GM19043 (cell line): ENCODE data around the gene SGK2.
"Not testable (repeated sequence)": the region's sequence is repeated elsewhere in the genome, so short reads cannot be mapped to it uniquely, and the experiment has no call there.

Experiments
- ATAC-seq: cut with Tn5 transposase; IDR thresholded peaks from one replicate; pipeline ENCODE4 v1.9.1; 2021; ENCODE audit warnings: low read depth; ENCODE audit not compliant: unreplicated experiment

The SGK2 gene

DNA sequence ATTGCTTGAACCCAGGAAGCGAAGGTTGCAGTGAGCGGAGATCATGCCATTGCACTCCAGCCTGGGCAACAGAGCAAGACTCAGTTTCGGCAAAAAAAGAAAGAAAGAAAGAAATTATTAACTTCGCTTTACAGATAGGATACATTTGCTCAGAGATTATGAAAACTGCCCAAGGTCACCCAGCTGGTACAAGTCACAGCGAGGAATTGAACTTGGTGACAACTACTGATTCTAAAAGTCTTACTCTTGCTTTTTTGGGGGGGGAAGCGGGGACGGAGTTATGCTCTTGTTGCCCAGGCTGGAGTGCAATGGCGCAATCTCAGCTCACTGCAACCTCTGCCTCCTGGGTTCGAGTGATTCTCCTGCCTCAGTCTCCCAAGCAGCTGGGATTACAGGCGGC, 29.7 kb downstream of the SGK2 start:
- not testable (repeated sequence) for ATAC-seq

- ATAC-seq, result no peak
Measured at GRCh38 chr20:43590036-43590391, 31.2 kb downstream of the SGK2 start.

GRCh38 chr20:43590392-43591303, 31.8 kb downstream of the SGK2 start, which contains the start of gene IFT52:
TSS of gene IFT52 (plus strand) at chr20:43590937. CDS start at chr20:43594699, 3,762 bp downstream.
- peak; percentile 98 for ATAC-seq

- ATAC-seq, result not testable (repeated sequence)
Measured at GRCh38 chr20:43601960-43602359, 43.1 kb downstream of the SGK2 start.

GRCh38 chr20:43603124-43603523, 44.3 kb downstream of the SGK2 start:
- ATAC-seq, result no peak

DNA sequence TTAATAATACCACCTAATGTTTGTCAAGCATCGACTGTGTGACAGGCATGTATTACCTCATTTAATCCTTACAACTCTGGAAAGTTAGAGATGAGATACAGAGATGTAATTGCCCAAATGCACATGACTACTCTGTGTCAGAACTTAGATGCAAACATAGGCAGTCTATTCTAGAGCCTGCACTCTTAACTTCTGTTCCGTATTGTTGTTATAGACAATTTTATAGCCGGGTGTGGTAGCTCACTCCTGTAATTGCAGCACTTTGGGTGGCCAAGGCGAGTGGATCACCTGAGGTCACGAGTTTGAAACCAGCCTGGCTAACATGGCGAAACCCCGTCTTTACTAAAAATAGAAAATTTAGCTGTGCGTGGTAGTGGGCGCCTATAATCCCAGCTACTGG, 46.9 kb downstream of the SGK2 start:
- no peak for ATAC-seq

DNA sequence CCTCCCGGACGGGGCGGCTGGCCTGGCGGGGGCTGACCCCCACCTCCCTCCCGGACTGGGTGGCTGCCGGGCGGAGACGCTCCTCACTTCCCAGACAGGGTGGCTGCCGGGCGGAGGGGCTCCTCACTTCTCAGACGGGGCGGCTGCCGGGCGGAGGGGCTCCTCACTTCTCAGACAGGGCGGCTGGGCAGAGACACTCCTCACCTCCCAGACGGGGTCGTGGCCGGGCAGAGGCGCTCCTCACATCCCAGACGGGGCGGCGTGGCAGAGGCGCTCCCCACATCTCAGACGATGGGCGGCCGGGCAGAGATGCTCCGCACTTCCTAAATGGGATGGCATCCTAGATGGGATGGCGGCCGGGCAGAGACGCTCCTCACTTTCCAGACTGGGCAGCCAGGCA, 48.5 kb downstream of the SGK2 start:
- ATAC-seq, result not testable (repeated sequence)

GRCh38 chr20:43631598-43631997, 72.8 kb downstream of the SGK2 start:
- ATAC-seq, result no peak
